GM12874 (cell line): Measurements from ENCODE around the gene ZNF841.

Experiments
- CTCF ChIP-seq: IDR thresholded peaks from 2 replicates; pipeline ENCODE4 v1.5.1; 2011; ENCODE audit warnings: low read depth, mild to moderate bottlenecking, control low read depth, low read length, moderate library complexity; ENCODE audit not compliant: insufficient read depth

ZNF841 gene

GRCh38 chr19:52138278-52138982 is 42.9 kb upstream of the ZNF841 start:
- TF ChIP-seq CTCF: no peak

- TF ChIP-seq CTCF: no peak
Observed at GRCh38 chr19:52120286-52120685, 24.7 kb upstream of the ZNF841 start.

GRCh38 chr19:52115526-52116053 is 20.0 kb upstream of the ZNF841 start:
- TF ChIP-seq CTCF: no peak

GRCh38 chr19:52114691-52115090 is 19.1 kb upstream of the ZNF841 start:
- TF ChIP-seq CTCF: no peak

- TF ChIP-seq CTCF: no peak
Observed at GRCh38 chr19:52112624-52113023, 17.1 kb upstream of the ZNF841 start.

- no peak for TF ChIP-seq CTCF
Observed at GRCh38 chr19:52110780-52111179, 15.2 kb upstream of the ZNF841 start.

- TF ChIP-seq CTCF: no peak
Observed at GRCh38 chr19:52102782-52103181, 7.2 kb upstream of the ZNF841 start.
